Liver (tissue), 3 donors: ENCODE measurements around the gene KCNIP1.

Experiments used
- ATF3 ChIP-seq: IDR thresholded peaks from 2 replicates; pipeline ENCODE4 v1.6.1; 2016; ENCODE audit warnings: antibody characterized with exemption
- CTCF ChIP-seq: fragments of 150-350 bp; IDR thresholded peaks from 2 replicates; pipeline ENCODE4 v1.5.1; 2017; ENCODE audit warnings: improper control_type of control experiment, low read depth, low read length; ENCODE audit not compliant: missing input control
- FOXA1 ChIP-seq: IDR thresholded peaks from 2 replicates; pipeline ENCODE4 v1.6.1; 2016; ENCODE audit warnings: antibody characterized with exemption
- GABPA ChIP-seq, 2 donors: IDR thresholded peaks in 1 of 2; conservative IDR thresholded peaks in 1 of 2; 2 replicates each; pipeline ENCODE4 v1.6.1; 2016; ENCODE audit warnings: antibody characterized with exemption in 2 of 2, mild to moderate bottlenecking in 1 of 2, moderate library complexity in 1 of 2
- MAX ChIP-seq: IDR thresholded peaks from 2 replicates; pipeline ENCODE4 v1.6.1; 2016; ENCODE audit warnings: antibody characterized with exemption
- RAD21 ChIP-seq, 2 donors: IDR thresholded peaks; 2 replicates each; pipeline ENCODE4 v1.6.1; 2016; ENCODE audit warnings: antibody characterized with exemption in 2 of 2, mild to moderate bottlenecking in 2 of 2
- REST ChIP-seq: IDR thresholded peaks from 2 replicates; pipeline ENCODE4 v1.6.1; 2016; ENCODE audit warnings: antibody characterized with exemption, mild to moderate bottlenecking
- RXRA ChIP-seq, 2 donors: IDR thresholded peaks; 2 replicates each; pipeline ENCODE4 v1.6.1; 2017 to 2018; ENCODE audit warnings: antibody characterized with exemption in 2 of 2, mild to moderate bottlenecking in 1 of 2
- SP1 ChIP-seq: IDR thresholded peaks from 2 replicates; pipeline ENCODE4 v1.6.1; 2018; ENCODE audit warnings: antibody characterized with exemption, mild to moderate bottlenecking
- TAF1 ChIP-seq: conservative IDR thresholded peaks from 2 replicates; pipeline ENCODE4 v1.6.1; 2016; ENCODE audit warnings: antibody characterized with exemption, mild to moderate bottlenecking
- ZBTB33 ChIP-seq: IDR thresholded peaks from 2 replicates; pipeline ENCODE4 v1.6.1; 2016; ENCODE audit warnings: antibody characterized with exemption
- donor health status: healthy.
- donor health status: healthy.

- no peak for TF ChIP-seq CTCF
- no peak for TF ChIP-seq SP1
- TF ChIP-seq RAD21 (IDR thresholded peaks at IDR 0.05), result no peak
- TF ChIP-seq ATF3, result no peak
- TF ChIP-seq GABPA (IDR thresholded peaks at IDR 0.05 in 1 of 2, conservative IDR thresholded peaks at IDR 0.05 in 1 of 2), result no peak
- no peak for TF ChIP-seq TAF1
- no peak for TF ChIP-seq ZBTB33
- no peak for TF ChIP-seq REST
- TF ChIP-seq FOXA1, result no peak
- no peak for TF ChIP-seq MAX
- no peak for TF ChIP-seq RXRA (IDR thresholded peaks at IDR 0.05)
Observed at GRCh38 chr5:170525470-170526211, 21.8 kb downstream of the KCNIP1 start.
